ENCODE measurements around the gene CAT. TPM values are rescaled to one million over a fixed set of nuclear protein-coding genes. Genes with fewer than 3 reads are reported as not detected.

The CAT gene
- total RNA-seq, 1 donor from 2014 or later: 51.8 TPM

DNA sequence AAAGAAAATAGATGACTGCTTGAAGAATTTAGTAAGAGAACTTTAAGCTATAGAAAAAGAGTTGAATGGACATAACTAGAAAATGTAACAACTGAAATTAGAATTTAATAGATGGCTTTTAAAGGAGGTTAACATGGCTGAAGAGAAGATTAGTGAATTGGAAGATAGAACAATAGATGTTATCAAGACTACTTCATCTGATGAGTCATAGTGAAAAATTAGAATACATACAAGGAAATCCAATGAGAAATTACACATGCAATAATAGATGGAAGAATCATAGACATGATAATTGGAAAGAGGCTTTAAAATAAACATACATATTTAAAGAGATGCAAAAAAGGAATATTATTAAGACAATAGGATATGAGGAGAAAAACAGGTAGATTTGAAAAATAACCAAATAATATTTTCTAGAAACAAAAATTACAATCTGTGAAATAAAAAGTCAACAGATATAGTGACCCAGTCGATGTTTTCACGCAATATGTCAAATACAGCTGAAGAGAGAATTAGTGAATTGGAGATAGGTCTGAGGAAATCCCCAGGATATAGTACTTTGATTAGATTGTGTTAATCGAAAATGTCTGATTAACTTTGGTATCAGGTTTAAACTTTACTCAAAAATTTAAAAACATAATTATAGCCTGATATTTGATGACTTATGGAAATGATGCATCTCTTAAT, 28.2 kb downstream of the CAT start:
- Mint-ChIP-seq H3K4me3 (ENCODE audit: low read depth) (no peak overlapping the region), H3K4me1 (ENCODE audit: low read depth) (peaks cover 5% of the 10 kb centered on the region), H3K27ac (no peak overlapping the region), H3K36me3 (ENCODE audit: insufficient read depth) (peaks cover 52% of the 10 kb centered on the region), H3K27me3 (no peaks in the 10 kb centered on the region), H3K9me3 (ENCODE audit: low read depth) (peaks cover 17% of the 10 kb centered on the region)
- no peak for DNase-seq (ENCODE audit: low spot score, unreplicated experiment)
- TF ChIP-seq, protein P1, sequence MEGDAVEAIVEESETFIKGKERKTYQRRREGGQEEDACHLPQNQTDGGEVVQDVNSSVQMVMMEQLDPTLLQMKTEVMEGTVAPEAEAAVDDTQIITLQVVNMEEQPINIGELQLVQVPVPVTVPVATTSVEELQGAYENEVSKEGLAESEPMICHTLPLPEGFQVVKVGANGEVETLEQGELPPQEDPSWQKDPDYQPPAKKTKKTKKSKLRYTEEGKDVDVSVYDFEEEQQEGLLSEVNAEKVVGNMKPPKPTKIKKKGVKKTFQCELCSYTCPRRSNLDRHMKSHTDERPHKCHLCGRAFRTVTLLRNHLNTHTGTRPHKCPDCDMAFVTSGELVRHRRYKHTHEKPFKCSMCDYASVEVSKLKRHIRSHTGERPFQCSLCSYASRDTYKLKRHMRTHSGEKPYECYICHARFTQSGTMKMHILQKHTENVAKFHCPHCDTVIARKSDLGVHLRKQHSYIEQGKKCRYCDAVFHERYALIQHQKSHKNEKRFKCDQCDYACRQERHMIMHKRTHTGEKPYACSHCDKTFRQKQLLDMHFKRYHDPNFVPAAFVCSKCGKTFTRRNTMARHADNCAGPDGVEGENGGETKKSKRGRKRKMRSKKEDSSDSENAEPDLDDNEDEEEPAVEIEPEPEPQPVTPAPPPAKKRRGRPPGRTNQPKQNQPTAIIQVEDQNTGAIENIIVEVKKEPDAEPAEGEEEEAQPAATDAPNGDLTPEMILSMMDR (IDR thresholded peaks at IDR 0.05; ENCODE audit: unreplicated experiment): no peak

DNA sequence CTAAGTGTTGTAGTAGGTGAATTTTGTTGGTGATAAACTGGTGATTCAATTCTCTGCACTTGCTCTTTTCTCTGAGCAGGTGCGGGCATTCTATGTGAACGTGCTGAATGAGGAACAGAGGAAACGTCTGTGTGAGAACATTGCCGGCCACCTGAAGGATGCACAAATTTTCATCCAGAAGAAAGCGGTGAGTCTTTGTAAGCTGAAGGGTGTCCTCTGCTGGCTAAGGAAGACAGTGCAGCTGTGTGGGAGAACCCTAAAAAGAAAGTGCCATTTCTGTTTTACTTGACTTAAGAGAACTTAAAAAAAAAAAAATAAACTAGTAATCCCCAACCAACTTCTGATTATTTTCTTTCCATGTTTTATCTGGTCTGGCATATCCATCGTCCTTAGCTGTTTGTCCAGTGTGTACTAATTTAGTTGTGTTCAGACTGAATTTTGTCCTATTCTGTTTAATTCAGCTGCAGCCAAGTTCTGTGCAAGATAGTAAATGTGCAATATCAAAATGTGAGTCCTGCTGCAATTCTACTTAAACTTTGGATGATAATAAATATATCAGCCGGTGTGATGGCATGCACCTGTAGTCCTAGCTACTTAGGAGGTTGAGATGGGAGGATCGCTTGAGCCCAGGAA, 29.6 kb downstream of the CAT start:
- Mint-ChIP-seq H3K36me3 (ENCODE audit: insufficient read depth) (peaks cover 55% of the 10 kb centered on the region), H3K9me3 (ENCODE audit: low read depth) (peaks cover 17% of the 10 kb centered on the region), H3K27me3 (no peaks in the 10 kb centered on the region), H3K27ac (no peak overlapping the region), H3K4me3 (ENCODE audit: low read depth) (no peak overlapping the region), H3K4me1 (ENCODE audit: low read depth) (no peaks in the 10 kb centered on the region)
- DNase-seq (ENCODE audit: low spot score, unreplicated experiment): no peak
- TF ChIP-seq, protein P1 (IDR thresholded peaks at IDR 0.05; ENCODE audit: unreplicated experiment): peak; percentile 49

DNA sequence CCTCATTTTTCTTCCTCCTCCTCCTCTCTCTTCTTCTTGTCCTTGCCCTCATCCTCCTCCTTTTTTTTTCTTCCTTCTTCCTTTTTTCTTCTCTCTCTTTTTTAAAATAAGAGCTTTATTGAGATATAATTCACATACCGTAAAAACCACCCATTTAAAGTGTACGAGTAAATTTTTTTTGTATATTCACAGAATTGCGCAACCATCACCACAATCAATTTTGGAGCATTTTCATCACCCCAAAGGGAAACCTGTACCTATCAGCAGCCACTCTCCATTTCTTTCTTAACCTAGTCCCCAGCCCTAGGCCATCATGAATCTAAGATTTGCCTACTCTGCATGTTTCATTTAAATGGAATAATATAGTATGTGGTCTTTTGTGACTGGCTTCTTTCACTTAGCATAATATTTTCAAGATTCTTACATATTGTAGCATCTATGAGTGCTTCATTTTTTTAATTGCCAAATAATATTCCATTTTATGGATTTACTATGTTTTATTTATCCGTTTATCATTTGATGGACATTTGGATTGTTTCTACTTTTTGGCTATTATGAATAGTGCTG, 35.0 kb downstream of the CAT start:
- Mint-ChIP-seq H3K9me3 (ENCODE audit: low read depth) (no peaks in the 10 kb centered on the region), H3K4me1 (ENCODE audit: low read depth) (no peaks in the 10 kb centered on the region), H3K4me3 (ENCODE audit: low read depth) (no peak overlapping the region), H3K27me3 (no peaks in the 10 kb centered on the region), H3K27ac (no peak overlapping the region), H3K36me3 (ENCODE audit: insufficient read depth) (peaks cover 18% of the 10 kb centered on the region)
- TF ChIP-seq, protein P1 (IDR thresholded peaks at IDR 0.05; ENCODE audit: unreplicated experiment): no peak
- DNase-seq (ENCODE audit: low spot score, unreplicated experiment): no peak

DNA sequence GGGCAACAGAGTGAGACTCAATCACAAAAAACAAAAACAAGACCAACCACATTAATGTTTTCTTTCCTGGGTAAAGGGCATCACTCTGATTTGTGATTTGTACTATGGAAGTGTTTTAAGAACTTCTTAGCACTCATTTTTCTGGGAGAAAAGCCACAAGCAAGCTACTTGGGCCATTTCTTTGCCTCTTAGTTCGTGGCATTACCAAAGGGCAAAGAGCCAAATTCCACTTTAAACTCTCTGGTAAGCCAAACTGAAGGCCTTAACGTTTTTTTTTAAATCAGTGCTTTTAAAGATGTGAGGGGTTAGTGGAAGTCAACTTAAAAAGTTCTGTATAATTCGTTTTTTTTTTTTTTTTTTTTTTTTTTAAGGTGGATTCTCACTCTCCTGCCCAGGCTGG, 36.9 kb downstream of the CAT start:
- H3K27me3 Mint-ChIP-seq: no peaks in the 10 kb centered on the region
- H3K27ac Mint-ChIP-seq: no peak overlapping the region
- TF ChIP-seq, protein P1 (IDR thresholded peaks at IDR 0.05; ENCODE audit: unreplicated experiment): no peak
- DNase-seq (ENCODE audit: low spot score, unreplicated experiment): no peak
- H3K9me3 Mint-ChIP-seq (ENCODE audit: low read depth): no peaks in the 10 kb centered on the region
- H3K4me3 Mint-ChIP-seq (ENCODE audit: low read depth): no peak overlapping the region
- peaks cover 16% of the 10 kb centered on the region for H3K36me3 Mint-ChIP-seq (ENCODE audit: insufficient read depth)
- H3K4me1 Mint-ChIP-seq (ENCODE audit: low read depth): peaks cover 6% of the 10 kb centered on the region

DNA sequence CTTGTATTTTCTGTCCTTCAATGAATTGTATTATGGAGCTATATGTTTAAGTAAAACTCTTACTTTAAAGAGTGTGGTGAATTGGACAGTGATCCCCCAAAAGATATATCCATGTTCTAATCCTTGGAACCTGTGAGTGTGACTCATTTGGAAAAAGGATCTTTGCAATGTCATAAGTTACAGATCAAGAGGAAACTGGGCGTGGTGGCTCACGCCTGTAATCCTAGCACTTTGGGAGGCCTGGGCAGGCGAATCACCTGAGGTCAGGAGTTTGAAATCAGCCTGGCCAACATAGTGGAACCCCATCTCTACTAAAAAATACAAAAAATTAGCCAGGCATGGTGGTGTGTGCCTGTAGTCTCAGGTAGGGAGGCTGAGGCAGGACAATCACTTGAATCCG, 38.1 kb downstream of the CAT start:
- H3K27me3 Mint-ChIP-seq: no peaks in the 10 kb centered on the region
- TF ChIP-seq, protein P1 (IDR thresholded peaks at IDR 0.05; ENCODE audit: unreplicated experiment): no peak
- peaks cover 6% of the 10 kb centered on the region for H3K4me1 Mint-ChIP-seq (ENCODE audit: low read depth)
- peaks cover 12% of the 10 kb centered on the region for H3K36me3 Mint-ChIP-seq (ENCODE audit: insufficient read depth)
- H3K27ac Mint-ChIP-seq: no peak overlapping the region
- H3K4me3 Mint-ChIP-seq (ENCODE audit: low read depth): no peak overlapping the region
- DNase-seq (ENCODE audit: low spot score, unreplicated experiment): no peak
- no peaks in the 10 kb centered on the region for H3K9me3 Mint-ChIP-seq (ENCODE audit: low read depth)

Measured in progenitor cell of endocrine pancreas (in vitro differentiated cells).